Measurements from ENCODE around the gene FOXK1. TPM values are rescaled to one million over a fixed set of nuclear protein-coding genes. Genes with fewer than 3 reads are reported as not detected.

Gene FOXK1
- total RNA-seq, 1 experiment from 2014 or later: 20.9 TPM

DNA sequence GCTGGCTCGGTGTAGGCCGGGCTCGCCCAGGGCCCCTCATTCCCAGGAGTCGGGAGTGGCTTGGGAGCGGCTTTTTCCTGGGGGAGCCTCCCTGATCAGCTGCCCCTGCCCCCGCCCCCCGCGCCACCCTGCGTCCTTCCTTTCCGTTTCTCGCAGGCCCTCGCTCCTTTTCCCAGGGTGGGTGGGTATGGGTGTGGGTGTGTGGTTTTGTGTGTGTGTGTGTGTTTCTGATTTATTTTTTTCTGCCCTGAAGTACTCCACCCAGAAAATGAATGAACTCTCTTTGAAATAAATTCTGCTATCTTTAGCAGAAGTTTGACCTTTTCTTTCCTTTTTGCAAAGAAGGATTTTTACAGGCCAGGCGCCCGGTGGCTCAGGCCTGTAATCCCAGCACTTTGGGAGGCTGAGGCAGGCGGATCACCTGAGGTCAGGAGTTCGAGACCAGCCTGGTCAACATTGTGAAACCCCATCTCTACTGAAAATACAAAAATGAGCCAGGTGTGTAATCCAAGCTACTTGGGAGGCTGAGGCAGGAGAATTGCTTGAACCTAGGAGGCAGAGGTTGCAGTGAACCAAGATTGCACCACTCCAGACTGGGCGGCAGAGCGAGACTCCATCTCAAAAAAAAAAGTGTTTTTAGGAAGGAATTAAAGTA, 63.3 kb downstream of the FOXK1 start:
- no peak for DNase-seq (ENCODE audit: low read depth)

GRCh38 chr7:4745971-4746919, 64.2 kb downstream of the FOXK1 start:
- DNase-seq (ENCODE audit: low read depth): peak; percentile 73

- DNase-seq (ENCODE audit: low read depth): no peak
Measured at GRCh38 chr7:4747013-4747412, 64.9 kb downstream of the FOXK1 start.

DNA sequence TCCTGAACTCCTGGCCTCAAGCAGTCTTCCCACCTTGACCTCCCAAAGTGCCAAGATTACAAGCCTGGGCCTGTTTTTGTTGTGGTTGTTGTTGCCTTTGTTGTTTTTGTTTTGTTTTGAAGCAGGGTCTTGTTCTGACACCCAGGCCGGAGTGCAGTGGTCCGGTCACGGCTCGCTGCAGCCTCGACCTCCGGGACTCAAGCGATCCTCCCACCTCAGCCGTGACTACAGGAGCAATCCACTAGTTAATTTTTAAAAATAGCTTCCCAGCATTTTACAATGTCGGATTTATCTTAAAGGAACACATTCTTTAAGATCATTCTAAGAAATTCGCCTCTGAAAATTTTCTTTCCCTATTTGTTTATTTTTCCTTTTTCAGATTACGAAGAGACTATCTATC, 65.7 kb downstream of the FOXK1 start:
- DNase-seq (ENCODE audit: low read depth): no peak

- no peak for DNase-seq (ENCODE audit: low read depth)
Measured at GRCh38 chr7:4748231-4748681, 66.2 kb downstream of the FOXK1 start.

DNA sequence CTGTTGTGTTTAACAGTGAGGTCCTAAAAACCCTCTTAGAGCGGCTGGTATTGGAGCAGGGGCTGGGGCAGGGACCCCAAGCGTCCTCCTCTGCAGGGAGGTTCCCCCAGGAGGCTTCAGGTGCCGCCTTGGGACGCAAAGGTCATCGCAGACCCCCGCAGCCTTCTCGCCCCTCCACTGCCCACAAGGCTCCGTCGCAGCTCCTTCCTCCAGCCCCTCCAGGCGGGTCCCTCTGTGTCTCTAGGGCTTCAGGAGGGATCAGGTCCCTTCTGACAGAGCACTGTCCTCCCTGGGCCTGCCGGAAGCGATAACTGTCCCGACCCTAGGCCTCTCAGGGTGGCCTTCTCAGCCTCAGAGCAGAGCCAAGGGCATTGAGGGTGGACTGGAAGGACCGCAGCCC, 67.3 kb downstream of the FOXK1 start:
- no peak for DNase-seq (ENCODE audit: low read depth)

DNA sequence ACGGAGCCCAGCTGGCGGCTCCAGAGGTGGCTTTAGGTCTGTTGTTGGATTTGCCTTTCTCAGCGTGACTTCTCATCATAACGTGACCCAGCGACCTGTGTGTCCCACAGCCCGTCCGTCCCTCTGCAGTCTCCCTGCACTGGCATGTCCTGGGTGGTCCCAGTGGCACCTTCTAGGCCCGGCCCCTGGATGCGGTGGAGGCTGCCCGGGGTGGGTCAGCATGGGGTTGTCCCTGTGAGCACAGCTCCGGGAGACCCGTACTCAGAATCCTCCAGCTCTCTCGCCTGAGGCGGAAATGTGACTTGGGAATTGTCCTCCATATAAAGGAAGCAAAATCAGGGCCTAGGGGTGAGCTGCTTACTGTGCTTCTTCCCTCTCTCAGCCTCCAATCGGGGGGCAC, 67.7 kb downstream of the FOXK1 start:
- DNase-seq (ENCODE audit: low read depth): no peak

DNA sequence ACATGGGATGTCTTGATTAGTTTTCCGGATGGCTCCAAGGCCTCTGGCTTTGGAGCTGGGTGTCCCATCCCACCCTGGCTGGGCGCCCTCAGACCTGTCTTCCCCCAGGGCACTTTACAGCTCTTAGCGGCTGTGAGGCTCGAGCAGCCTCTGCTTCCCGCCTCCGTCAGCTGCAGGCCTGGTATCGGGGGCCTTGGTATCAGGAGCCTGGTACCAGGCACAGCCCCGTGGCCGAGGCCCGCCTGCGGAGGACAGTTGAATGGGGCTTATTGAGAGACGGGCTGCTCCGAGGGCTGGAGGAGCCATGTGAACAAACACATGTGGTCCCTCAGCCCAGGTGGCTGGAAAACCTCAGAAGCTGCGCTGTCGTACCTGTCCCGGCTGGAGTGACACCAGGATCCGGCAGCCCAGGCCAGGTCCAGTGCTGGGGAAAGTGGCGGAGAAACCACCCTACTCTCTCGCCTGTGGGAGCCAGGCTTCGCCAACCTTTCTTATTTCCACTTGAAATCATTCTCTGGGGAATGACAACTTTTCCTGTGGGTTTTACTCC, 69.4 kb downstream of the FOXK1 start:
- no peak for DNase-seq (ENCODE audit: low read depth)

GRCh38 chr7:4753598-4754432, 71.7 kb downstream of the FOXK1 start:
- peak; percentile 79 for DNase-seq (ENCODE audit: low read depth)

DNA sequence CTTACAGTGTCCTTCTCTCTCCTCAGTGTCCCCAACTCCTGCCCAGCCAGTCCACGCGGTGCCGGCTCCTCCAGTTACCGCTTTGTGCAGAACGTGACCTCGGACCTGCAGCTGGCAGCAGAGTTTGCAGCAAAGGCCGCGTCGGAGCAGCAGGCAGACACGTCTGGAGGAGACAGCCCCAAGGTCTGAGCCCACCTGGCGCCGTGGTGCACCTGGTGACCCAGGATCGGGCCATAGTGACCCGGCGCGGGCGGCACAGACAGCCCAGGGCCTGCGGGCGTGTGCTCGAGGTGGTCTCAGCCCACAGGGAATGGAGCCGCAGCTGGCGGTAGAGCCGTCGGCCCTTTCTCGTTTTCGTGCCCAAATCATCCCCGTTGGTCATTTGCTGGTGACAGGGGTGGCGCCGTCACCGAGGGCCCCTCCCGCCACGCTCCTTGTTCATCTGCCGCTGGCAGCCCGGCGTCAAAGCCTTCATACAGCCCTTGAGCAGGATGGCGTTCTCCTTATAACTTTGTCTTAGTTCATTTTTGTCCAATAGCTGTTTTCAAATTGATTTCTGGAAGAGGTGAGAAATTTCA, 72.4 kb downstream of the FOXK1 start:
- no peak for DNase-seq (ENCODE audit: low read depth)

- no peak for DNase-seq (ENCODE audit: low read depth)
Measured at GRCh38 chr7:4755045-4755444, 73.0 kb downstream of the FOXK1 start.

DNA sequence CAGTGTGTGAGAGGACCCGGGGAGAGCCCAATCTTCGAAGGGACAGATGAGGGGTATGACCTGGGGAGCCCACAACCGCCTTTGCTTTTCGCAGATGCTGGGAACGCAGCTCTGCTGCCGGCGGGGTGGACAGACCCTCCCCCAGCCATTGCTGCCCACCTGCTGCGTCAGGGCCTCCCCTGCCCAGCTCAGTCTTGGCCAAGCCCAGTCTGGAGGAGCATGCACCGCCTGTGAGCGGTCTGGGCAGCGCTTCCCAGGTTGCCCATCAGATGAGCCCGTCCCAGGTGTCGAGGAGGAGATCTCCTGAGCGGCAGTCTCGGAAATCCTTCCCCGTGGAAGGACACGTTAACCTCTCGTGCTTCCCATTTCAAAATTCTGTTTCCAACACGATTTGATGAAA, 76.0 kb downstream of the FOXK1 start:
- DNase-seq (ENCODE audit: low read depth): no peak

DNA sequence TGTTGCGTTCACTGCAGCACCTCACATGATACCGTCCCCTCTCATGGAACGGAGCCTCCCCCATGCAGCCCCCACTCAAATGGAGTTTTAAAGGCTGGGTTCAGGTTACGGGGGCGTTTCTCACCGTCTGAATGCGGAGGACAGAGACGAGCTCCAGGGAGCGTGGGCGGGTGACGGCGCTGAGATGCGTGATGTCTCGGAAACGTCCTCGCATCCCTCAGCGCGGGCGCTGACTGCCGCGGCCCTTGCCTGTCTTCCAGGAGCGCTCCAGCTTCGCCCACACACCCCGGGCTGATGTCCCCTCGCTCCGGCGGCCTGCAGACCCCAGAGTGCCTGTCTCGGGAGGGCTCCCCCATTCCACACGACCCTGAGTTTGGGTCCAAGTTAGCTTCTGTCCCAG, 76.7 kb downstream of the FOXK1 start:
- no peak for DNase-seq (ENCODE audit: low read depth)

DNA sequence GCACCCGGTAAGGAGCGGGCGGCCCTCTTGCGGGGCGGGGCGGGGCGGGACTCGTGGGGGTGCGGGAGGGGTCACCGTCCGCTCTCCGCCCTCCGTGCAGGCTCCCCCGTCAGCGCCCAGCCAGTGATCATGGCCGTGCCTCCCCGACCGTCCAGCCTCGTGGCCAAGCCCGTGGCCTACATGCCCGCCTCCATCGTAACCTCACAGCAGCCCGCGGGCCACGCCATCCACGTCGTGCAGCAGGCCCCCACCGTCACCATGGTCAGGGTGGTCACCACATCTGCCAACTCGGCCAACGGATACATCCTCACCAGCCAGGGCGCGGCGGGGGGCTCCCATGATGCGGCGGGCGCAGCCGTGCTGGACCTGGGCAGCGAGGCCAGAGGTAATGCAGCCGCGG, 77.1 kb downstream of the FOXK1 start:
- DNase-seq (ENCODE audit: low read depth): no peak

DNA sequence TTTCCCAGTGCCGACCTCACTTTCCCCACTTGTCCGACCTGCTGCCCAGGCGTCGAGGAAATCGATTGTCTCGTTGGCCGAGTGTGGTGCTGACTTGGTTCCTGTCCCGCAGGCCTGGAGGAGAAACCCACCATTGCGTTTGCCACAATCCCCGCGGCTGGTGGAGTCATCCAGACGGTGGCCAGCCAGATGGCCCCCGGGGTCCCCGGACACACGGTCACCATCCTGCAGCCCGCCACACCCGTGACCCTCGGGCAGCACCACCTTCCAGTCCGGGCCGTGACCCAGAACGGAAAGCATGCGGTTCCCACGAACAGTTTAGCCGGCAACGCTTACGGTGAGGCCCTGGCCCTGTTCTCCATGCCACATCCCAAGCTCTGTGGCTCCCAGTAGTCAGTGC, 78.9 kb downstream of the FOXK1 start:
- no peak for DNase-seq (ENCODE audit: low read depth)

DNA sequence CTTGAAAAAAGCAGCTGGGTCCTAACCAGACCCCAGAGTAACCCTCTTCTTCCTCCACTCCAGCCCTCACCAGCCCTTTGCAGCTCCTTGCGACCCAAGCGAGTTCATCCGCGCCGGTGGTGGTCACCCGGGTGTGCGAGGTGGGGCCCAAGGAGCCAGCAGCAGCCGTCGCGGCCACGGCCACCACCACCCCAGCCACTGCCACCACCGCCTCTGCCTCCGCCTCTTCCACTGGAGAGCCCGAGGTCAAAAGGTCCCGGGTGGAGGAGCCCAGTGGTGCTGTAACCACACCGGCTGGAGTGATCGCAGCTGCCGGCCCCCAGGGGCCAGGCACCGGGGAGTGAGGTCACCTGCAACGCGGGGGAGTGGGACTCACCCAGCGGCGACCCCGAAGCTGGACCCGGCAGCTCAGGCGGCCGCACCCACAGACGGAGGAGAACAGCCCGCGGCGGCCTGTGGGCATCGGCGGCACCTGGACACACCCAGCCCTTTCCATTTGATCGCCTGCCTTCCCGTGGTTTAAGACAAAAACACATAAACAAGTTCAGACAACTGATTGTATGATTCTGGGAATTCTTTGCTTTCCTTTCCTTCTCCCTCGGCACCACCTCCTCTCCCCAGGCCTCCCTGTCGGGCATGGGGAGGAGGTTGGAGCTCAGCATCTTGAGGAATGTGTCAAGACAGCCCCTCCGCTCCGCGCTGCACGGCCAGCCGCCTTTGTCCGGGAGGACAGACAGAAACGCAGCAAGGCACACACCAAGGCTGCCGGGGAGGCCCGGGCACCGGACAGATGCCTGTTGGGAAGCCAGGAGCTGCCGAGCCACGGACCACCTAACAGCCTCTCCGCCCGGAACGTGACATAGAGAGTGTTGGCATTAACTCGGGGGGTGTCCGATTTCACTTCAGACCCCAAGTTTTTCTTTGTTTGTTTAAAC, 80.3 kb downstream of the FOXK1 start:
- DNase-seq (ENCODE audit: low read depth): no peak

GRCh38 chr7:4763091-4763793, 81.1 kb downstream of the FOXK1 start:
- no peak for DNase-seq (ENCODE audit: low read depth)

- no peak for DNase-seq (ENCODE audit: low read depth)
Measured at GRCh38 chr7:4763794-4764185, 81.7 kb downstream of the FOXK1 start.

DNA sequence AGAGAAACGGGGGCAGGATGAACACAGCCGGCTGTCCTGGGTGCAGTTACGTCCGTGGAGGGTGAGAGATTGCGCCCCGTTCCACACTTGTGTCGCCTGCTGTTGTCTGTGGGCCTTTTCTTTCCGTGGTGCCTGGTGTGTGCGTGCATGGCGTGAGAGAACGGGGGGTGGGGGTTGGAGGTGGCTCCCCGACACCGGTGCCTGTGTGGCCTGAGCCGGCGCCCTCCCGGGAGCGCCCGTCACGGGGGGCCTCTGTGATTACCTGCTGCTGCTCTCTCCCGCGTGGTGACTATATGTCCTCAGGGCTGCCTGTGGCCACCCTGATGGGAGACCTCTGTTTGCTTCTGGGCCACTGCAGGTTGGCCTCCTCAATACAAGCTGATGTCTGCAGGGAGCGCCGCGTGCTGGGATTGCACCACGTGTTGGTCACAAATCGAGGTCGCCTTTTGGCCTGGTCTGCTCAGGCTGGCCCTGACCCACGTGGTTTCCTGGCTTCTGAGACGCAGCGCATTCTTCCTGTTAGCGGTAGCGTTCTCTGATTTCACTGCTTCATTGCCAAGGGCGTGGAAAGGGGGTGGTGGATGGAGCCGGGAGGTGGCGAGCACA, 82.4 kb downstream of the FOXK1 start:
- no peak for DNase-seq (ENCODE audit: low read depth)
